ENCODE measurements around the gene KIRREL1.
"Not testable (repeated sequence)": the region's sequence is repeated elsewhere in the genome, so short reads cannot be mapped to it uniquely, and the experiment has no call there.

The KIRREL1 gene

DNA sequence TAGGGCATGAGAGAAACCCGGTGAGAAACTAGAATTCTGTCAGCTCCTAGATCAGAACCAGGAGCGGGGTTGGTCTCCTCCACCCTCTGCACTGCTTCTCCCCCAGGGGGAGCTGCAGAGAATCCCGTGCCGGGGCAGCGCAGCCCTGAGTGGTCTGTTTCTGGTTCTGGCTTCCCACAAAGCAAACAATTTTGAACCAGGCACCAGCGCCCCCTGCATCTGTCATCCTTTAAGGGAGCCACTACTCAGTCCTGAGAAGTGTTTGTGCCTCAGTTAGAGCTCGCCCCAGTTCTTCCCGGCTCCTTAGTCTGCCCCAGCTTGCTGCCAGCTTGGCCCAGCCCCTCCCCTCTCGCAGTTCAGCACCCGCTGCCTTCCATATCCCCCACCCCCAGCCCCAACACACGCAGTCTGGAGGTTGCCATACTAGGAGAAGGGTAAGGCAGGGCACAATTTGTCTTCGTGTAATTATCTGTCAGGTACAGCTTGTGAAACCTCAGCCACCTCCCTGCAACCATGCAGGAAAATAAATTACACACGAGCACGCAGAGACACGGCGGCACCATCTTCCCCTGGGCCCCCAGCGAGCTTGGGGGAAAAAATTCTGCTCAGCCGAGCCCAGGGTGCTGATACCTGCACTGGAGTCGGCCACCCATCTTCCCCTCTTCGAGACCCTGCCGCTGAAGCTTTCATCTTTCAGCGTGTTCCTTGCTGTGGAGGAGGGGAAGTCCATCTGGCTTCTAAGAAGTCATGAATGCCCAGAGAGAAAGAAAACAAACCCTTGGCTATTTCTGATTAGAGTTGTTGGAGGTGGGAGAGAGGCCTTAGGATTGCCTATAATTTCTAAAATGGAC lies 124.6 kb downstream of the KIRREL1 start:
- peaks cover 32 to 51% of the 10 kb centered on the region in 2 donors for H3K27me3 Mint-ChIP-seq

DNA sequence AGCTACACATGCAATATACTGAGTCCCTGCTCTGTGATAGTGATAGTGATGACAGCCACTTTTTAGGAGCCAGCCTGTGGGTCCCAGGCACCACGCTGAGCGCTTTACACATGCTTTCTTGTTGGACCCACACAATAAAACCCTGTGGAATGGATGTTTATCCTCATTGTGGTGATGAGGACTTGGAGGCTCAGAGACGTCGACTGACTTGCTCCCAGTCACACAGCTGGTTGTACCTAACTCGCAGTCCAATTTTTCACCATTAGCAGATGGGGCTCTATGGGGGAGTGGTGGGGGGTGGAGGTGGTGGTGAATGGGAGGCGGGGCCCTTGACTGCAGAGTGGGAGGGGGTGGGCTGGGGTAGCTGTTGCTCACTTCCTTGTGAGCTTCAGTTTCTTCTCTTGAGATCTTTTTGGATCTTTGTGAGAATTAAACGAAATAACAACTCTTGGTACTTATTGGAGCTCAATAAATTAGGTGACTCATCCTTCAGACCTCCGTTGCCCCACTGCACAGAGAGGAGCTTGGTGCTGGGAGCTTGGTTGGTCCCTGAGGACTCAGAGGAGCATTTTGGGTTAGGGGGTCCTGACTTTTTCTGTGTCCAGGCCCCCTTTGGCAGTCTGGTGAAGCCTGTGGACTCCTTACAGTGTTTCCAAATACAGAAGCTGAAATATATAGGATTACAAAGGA lies 125.4 kb downstream of the KIRREL1 start:
- H3K4me3 Mint-ChIP-seq, result no peak overlapping the region

More for the DNA sequence above, 124.6 kb downstream of the KIRREL1 start:
- DNase-seq (peak; percentile 32), ATAC-seq (replicated peaks) (peak; percentile 28 to 40)
- peak overlapping the region; percentile 68 to 77 for H3K4me3 Mint-ChIP-seq
- H3K27ac Mint-ChIP-seq, result no peak overlapping the region
- H3K9me3 Mint-ChIP-seq, result no peaks in the 10 kb centered on the region
- peaks cover 0 to 2% of the 10 kb centered on the region in 2 donors for H3K36me3 Mint-ChIP-seq
- H3K4me1 Mint-ChIP-seq, result peaks cover 29 to 43% of the 10 kb centered on the region in 2 donors

DNA sequence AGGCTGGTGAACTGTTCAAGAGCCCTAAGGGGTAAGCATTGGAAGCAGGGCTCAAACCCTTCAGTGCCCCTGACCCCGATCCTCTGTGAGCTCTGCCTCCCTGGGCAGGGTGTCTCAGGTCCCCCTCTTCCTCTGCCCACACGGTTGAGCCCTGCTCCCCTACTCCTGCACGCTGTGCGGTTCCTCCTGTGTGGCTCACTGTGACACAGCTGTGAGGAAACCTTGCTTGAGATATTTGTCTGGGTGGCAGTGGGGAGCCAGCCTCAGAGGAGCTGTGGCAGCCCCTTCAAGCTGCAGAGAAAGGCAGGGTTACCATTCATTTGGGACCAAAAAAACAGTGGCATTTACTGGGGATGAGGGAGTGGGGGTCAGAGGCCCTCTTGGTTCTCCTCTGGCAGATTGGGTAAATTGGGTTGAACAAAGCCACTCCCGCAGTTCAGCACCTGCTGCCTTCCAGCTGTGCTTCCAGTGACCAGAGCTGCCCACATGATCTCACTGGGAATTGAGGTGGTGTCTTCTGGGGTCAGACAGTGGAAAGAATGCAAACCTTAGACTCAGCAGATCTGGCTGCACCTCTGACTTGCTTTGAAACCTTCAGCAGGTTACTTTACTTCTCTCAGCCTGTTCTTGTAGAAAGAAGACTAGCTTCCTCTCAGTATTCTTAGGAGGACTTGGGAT lies 126.7 kb downstream of the KIRREL1 start:
- DNase-seq (no peak), ATAC-seq (replicated peaks) (no peak)
- Mint-ChIP-seq H3K4me3 (no peak overlapping the region), H3K36me3 (peaks cover 0 to 2% of the 10 kb centered on the region in 2 donors), H3K27me3 (peaks cover 42 to 63% of the 10 kb centered on the region in 2 donors), H3K27ac (no peak overlapping the region), H3K4me1 (peaks cover 23 to 32% of the 10 kb centered on the region in 2 donors), H3K9me3 (no peaks in the 10 kb centered on the region)

More for the DNA sequence above, 125.4 kb downstream of the KIRREL1 start:
- ATAC-seq (replicated peaks) (no peak), DNase-seq (no peak)
- Mint-ChIP-seq H3K4me1 (peaks cover 26 to 38% of the 10 kb centered on the region in 2 donors), H3K27me3 (peaks cover 39 to 51% of the 10 kb centered on the region in 2 donors), H3K36me3 (peaks cover 0 to 2% of the 10 kb centered on the region in 2 donors), H3K9me3 (no peaks in the 10 kb centered on the region), H3K27ac (no peak overlapping the region)

- H3K9me3 Mint-ChIP-seq, result no peaks in the 10 kb centered on the region
- peak; percentile 42 for DNase-seq
- ATAC-seq (replicated peaks), result peak; percentile 70 to 72
- no peak overlapping the region for H3K4me3 Mint-ChIP-seq
- H3K36me3 Mint-ChIP-seq, result no peaks in the 10 kb centered on the region
- peaks cover 29 to 50% of the 10 kb centered on the region in 2 donors for H3K27me3 Mint-ChIP-seq
- peaks cover 14 to 32% of the 10 kb centered on the region in 2 donors for H3K4me1 Mint-ChIP-seq
- H3K27ac Mint-ChIP-seq, result no peak overlapping the region
Observed at GRCh38 chr1:158121604-158122254, 128.3 kb downstream of the KIRREL1 start.

DNA sequence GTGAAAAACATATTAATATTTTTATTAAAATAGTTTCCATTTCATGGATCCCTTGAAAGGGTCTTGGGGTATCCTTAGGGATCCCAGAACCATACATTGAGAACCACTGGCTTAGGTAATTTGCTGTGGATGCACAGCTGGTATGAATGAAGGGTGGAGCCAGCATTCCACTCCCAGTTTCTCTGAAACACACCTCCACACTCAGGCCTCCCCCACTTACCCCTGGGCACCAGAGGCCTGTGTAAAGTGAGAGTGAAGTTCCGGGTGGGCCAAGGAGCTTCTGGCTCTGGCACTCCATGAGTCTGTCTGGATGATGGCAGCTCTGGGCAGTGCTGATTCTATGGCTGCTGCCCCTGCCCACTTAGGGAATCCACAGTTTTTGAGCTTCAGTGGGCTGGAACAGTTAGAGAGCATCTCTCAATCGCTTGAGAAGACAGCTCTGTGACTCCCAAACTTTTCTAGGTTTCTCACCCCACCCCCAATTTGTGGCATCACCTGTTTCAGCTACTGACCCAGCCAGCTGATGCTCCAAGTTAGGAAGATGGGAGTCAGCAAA lies 129.5 kb downstream of the KIRREL1 start:
- no peak overlapping the region for H3K27ac Mint-ChIP-seq
- H3K27me3 Mint-ChIP-seq, result peaks cover 29 to 45% of the 10 kb centered on the region in 2 donors
- no peaks in the 10 kb centered on the region for H3K9me3 Mint-ChIP-seq
- no peaks in the 10 kb centered on the region for H3K36me3 Mint-ChIP-seq
- H3K4me3 Mint-ChIP-seq, result no peak overlapping the region
- DNase-seq (no peak), ATAC-seq (replicated peaks) (no peak)
- H3K4me1 Mint-ChIP-seq, result peaks cover 10 to 26% of the 10 kb centered on the region in 2 donors

DNA sequence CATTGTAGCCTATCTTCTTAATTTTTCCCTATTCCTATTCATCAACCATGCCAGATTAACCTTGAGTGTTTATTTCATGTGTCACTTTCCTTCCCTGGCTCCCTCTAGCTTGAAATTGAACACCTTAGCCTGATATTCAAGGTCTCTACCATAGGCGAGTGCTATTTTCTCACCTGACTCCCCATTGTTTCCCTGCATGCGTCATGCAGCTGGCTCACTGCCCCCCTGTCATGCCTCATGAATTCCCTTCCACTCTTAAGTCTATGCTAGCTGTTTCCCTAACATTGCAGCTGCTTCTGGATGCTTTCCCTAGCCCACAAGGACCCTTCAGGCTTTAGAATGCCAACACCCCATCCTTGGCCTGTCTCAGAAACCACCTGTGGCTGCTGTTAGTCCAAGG lies 130.6 kb downstream of the KIRREL1 start:
- peaks cover 2 to 18% of the 10 kb centered on the region in 2 donors for H3K4me1 Mint-ChIP-seq
- no peaks in the 10 kb centered on the region for H3K9me3 Mint-ChIP-seq
- no peak overlapping the region for H3K4me3 Mint-ChIP-seq
- no peak for ATAC-seq (replicated peaks)
- no peak overlapping the region for H3K27ac Mint-ChIP-seq
- no peak for DNase-seq
- peaks cover 21 to 39% of the 10 kb centered on the region in 2 donors for H3K27me3 Mint-ChIP-seq
- no peaks in the 10 kb centered on the region for H3K36me3 Mint-ChIP-seq

GRCh38 chr1:158124999-158125398 lies 131.6 kb downstream of the KIRREL1 start:
- DNase-seq (peak; percentile 61), ATAC-seq (replicated peaks) (peak; percentile 88)
- Mint-ChIP-seq H3K4me3 (no peak overlapping the region), H3K27ac (no peak overlapping the region), H3K27me3 (peaks cover 21 to 34% of the 10 kb centered on the region in 2 donors), H3K36me3 (no peaks in the 10 kb centered on the region), H3K9me3 (no peaks in the 10 kb centered on the region), H3K4me1 (peaks cover 2 to 18% of the 10 kb centered on the region in 2 donors)

GRCh38 chr1:158126425-158126824 lies 133.0 kb downstream of the KIRREL1 start:
- DNase-seq (no peak), ATAC-seq (replicated peaks) (peak; percentile 54 to 71)
- peaks cover 21 to 22% of the 10 kb centered on the region in 2 donors for H3K27me3 Mint-ChIP-seq
- no peaks in the 10 kb centered on the region for H3K36me3 Mint-ChIP-seq
- peaks cover 2 to 18% of the 10 kb centered on the region in 2 donors for H3K4me1 Mint-ChIP-seq
- no peak overlapping the region for H3K27ac Mint-ChIP-seq
- no peaks in the 10 kb centered on the region for H3K9me3 Mint-ChIP-seq
- no peak overlapping the region for H3K4me3 Mint-ChIP-seq

DNA sequence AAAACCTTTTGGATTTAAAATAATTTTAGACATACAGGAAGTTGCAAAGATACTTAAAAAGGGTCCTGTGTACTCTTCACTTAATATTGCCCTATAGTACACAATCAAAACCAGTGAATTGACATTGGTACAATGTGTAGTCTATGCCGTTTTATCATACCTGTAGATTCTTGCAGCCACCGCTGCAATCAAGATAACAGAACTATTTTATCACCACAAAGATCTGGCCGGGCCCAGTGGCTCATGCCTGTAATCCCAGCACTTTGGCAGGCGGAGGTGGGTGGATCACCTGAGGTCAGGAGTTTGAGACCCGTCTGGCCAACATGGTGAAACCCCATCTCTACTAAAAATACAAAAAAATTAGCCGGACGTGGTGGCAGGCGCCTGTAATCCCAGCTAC lies 135.1 kb downstream of the KIRREL1 start:
- not testable (repeated sequence) for H3K9me3 Mint-ChIP-seq; H3K4me3 Mint-ChIP-seq; ATAC-seq (replicated peaks); H3K36me3 Mint-ChIP-seq; H3K27ac Mint-ChIP-seq; DNase-seq
- Mint-ChIP-seq H3K27me3 (peaks cover 10 to 15% of the 10 kb centered on the region in 2 donors), H3K4me1 (peaks cover 2 to 18% of the 10 kb centered on the region in 2 donors)

- Mint-ChIP-seq H3K36me3 (no peaks in the 10 kb centered on the region), H3K27ac (no peak overlapping the region), H3K27me3 (no peaks in the 10 kb centered on the region), H3K4me3 (no peak overlapping the region), H3K9me3 (no peaks in the 10 kb centered on the region), H3K4me1 (peaks cover 0 to 5% of the 10 kb centered on the region in 2 donors)
- DNase-seq (no peak), ATAC-seq (replicated peaks) (no peak)
Observed at GRCh38 chr1:158131217-158131616, 137.8 kb downstream of the KIRREL1 start.

- DNase-seq (no peak), ATAC-seq (replicated peaks) (no peak)
- H3K9me3 Mint-ChIP-seq, result no peaks in the 10 kb centered on the region
- H3K27ac Mint-ChIP-seq, result no peak overlapping the region
- H3K27me3 Mint-ChIP-seq, result peaks cover 0 to 5% of the 10 kb centered on the region in 2 donors
- peaks cover 0 to 2% of the 10 kb centered on the region in 2 donors for H3K4me1 Mint-ChIP-seq
- H3K4me3 Mint-ChIP-seq, result no peak overlapping the region
- no peaks in the 10 kb centered on the region for H3K36me3 Mint-ChIP-seq
Observed at GRCh38 chr1:158140764-158141192, 147.3 kb downstream of the KIRREL1 start.

DNA sequence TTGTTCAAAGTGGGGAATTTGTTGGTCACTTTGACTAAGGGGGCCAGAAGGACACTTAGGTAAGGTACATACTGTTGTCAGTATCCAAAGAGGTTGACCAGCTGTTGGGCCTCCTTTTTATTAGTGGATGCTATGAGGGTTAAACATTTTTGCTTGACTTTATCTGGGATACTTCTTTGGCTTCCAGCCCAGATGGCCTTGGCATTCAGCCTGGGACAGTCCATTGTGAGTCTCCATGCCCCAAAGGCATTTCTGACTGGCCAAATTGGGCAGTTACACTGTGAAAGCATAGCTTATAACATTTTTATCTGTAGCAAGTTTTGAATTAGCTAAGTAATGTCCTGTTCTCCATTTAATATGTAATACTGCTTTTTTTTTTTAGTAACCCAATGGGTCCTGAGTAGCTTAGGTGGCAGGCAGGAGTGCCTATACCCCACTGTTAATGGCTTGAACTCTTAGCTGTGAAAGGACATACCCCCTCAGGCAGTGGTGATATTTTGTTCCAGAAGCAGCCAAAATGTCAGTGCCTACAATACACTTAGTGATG lies 151.8 kb downstream of the KIRREL1 start:
- Mint-ChIP-seq H3K27me3 (peaks cover 0 to 4% of the 10 kb centered on the region in 2 donors), H3K4me3 (no peak overlapping the region), H3K27ac (no peak overlapping the region), H3K36me3 (no peaks in the 10 kb centered on the region), H3K4me1 (peaks cover 21 to 29% of the 10 kb centered on the region in 2 donors), H3K9me3 (peaks cover 3 to 5% of the 10 kb centered on the region in 2 donors)
- DNase-seq, result no peak
- no peak for ATAC-seq (replicated peaks)

- Mint-ChIP-seq H3K36me3 (no peaks in the 10 kb centered on the region), H3K4me3 (no peak overlapping the region)
Observed at GRCh38 chr1:158146165-158146564, 152.7 kb downstream of the KIRREL1 start.

More at GRCh38 chr1:158146165-158146564, 152.7 kb downstream of the KIRREL1 start:
- H3K27ac Mint-ChIP-seq, result peak overlapping the region; percentile 2
- peaks cover 3 to 5% of the 10 kb centered on the region in 2 donors for H3K9me3 Mint-ChIP-seq
- peaks cover 28 to 38% of the 10 kb centered on the region in 2 donors for H3K4me1 Mint-ChIP-seq
- no peaks in the 10 kb centered on the region for H3K27me3 Mint-ChIP-seq
- ATAC-seq (replicated peaks) (no peak), DNase-seq (no peak)

Data from stimulated activated naive B cell treated with anti-CD40 and anti-IgM and Interleukin-4, amounts not matched to agents 10 μg/mL and 1 μg/mL and 100 μg/mL, for 72 hours (primary cell).